H54 (cell line): ENCODE results near the gene HOXC6.

Source experiments
- DNase-seq: peaks from one replicate; pipeline ENCODE4 v3.0.0; 2011; ENCODE audit warnings: low spot score, mixed read lengths; ENCODE audit not compliant: insufficient read length
- FAIRE-seq: peaks from 3 replicates; lab custom pipeline; 2011; peaks lifted over from hg19 to GRCh38; lab: Jason Lieb, UNC
- POLR2A ChIP-seq: IDR thresholded peaks from 2 replicates; pipeline ENCODE4 v1.6.1; 2011; ENCODE audit warnings: low read depth, mild to moderate bottlenecking, low read length

The HOXC6 gene

DNA sequence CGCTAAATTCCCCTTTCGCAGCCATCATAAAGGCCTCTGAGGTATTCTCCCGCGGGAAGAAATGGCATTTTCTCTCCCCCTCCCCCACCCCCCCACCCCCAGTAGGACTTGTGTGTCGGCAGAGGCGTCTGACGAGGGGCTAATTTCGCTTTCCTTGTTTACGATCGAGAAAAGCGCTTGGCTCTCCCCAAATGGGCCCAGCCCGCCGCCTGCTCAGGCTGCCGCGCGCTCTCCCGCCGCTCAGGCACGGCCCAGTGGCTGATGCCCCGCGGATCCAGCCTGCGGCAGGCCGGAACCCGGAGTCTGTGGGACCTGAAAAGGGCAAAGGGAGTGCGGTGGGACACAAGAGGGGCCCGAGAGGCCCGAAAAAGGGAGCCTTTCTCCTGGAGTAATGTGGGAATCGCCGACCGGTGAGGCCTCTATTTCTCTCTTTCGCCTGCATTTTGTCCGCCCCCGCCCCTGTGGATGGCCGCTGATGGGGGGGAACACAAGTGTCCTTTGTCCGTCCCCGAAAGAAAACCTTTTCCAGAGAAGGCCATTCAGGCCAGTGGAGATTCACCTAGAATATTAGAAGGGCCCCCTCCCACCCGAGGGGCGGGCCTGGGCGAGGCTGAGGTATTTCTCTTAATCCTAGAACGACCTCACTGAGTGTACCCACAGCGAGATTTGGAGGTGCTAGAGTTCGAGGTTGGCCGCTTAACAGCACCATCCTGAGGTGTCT lies 9.0 kb upstream of the HOXC6 start:
- FAIRE-seq (no peak), DNase-seq (no peak)
- TF ChIP-seq POLR2A, result no peak

DNA sequence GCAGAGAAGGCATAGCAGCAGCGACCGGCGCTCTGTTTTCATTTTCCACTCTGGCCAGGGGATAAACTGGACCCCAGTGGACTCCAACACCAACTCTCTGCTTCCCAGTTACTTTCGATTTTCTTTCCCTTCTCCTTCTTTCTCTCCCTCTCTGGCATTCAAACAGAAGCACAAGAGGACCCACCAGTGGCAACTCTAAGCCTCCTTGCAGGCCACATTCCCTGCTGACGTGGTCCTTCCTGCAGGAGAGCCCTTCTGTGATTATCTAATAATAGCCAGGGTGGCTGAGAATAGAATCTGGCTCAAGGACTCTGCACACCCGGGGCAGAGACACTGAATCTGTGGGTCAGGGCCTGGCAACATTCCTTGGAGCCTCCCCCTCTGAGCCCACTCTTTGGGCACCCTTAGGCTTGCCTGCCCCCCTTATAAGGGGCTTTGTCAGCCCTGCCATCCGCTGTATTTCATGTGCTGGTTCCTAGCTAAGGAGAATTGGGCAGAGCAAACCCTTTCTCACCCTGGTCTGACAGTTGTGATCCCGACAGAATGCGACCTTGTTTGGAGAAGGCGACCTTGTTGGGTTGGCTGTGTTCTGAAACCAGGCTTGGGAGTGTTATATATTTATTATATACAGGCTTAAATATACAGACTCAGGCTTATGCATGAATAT lies 8.2 kb upstream of the HOXC6 start:
- no peak for TF ChIP-seq POLR2A

DNA sequence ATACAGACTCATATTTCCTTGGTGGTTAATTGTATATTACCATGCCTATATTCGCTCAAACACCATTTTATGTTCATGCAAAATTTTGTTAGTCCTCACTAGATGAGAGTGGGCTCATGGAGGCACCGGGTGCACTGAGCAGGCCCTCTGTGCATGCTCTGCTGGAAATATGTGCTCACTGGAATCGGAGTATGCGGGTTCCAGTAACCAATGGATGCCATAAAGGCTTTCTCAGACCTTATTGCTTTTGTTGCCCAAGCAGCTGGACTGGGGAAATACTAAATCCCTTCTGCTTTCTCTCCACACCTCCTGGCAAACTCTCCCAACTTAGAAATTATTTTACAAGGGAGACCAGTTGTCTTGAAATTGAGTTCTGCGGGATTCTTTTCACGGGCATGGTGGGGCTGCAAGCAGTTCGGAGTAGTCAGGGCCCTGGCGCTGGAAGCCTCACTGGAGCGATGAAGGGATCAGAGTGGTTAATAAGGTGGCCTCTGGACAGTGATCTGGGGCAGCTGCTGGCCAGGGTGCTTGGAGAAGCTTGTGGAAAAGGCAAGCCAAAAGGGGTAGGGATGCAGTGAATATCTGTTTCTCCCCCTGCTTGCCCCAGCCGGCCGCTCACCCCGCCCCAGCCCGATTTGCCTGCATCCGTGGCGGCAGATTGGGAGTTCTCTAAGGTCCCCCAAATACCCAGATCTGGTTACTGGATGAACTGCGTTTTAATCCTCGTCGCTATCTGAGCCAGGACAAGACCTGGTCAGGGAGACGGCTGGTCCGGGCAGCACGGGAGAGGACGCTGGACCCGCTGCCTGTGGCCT lies 7.4 kb upstream of the HOXC6 start:
- no peak for FAIRE-seq

More for the DNA sequence above, 8.2 kb upstream of the HOXC6 start:
- FAIRE-seq, result no peak
- no peak for DNase-seq

DNA sequence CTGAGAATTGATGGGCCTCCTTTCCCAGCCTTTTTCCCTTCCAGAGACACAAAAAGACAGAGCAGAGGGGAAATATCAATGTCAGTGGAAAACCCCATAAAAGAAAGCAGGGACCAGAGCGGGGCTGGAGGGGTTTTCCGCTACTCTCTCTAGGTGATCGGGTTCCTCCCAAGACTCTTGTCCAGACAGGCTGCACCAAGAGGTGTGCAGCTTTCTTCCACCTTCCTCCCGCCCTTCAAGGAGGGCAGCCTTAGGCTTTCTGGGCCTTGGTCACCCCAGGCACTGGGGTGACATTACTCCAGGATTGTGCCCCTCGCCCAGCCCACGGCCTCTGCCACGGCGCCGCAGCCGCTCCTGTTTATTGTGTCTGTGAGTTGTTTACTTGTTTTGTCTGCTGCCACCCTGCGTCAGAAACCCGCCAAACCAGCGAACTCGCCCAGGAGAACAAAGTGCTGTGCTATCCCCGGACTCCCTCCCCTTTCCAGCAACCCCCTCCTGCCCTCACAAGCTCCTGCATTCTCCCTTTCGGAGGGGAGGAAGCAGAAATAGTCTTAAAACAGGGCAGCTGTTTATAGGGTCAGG lies 6.7 kb upstream of the HOXC6 start:
- TF ChIP-seq POLR2A, result no peak
- FAIRE-seq (no peak), DNase-seq (no peak)

More for the DNA sequence above, 7.4 kb upstream of the HOXC6 start:
- TF ChIP-seq POLR2A, result no peak
- DNase-seq, result no peak

DNA sequence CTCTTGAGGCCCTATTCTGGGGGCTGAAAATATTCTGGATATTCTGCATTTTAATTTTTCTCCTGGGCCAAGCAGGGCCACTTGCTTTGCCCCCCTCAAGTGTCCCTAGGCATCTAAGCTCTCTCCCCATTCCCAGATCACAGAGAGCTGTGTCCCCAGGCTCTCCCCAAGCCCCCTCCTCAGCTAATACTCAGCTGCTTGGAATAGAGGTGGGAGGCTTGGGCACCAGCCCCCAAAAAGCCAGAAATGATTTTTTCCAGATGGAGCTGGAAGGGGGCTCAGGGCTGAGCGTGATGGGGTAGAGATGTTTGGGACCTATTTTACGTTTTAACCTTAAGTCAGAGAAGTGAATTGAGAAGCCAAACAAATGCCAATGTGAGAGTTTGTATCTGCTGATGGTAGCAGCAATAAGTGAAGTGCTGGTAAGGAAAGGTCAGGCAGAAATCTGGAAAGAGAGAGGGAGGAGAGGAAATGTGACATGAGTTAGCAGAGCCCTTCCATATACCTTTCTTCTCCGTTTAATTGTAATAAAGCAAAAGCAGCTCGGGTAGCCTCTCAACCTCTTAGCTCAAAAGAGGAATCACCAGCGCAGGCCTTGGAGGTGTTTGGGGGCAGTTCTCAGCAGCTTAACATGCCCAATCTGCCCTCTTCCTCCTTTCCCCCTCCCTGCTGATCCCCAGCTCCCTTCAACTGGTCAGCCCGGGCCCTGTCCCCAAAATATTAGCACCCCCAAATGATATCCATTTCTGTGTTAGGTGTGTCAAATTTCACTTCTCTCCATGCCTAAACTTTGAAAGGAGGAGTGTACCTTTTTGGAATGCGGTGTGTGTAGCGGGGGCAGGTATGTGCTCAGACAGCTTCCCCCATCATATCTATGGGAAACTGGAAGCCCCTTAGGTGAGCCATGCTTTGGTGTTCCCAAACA lies 5.0 kb upstream of the HOXC6 start:
- FAIRE-seq (no peak), DNase-seq (no peak)
- no peak for TF ChIP-seq POLR2A

DNA sequence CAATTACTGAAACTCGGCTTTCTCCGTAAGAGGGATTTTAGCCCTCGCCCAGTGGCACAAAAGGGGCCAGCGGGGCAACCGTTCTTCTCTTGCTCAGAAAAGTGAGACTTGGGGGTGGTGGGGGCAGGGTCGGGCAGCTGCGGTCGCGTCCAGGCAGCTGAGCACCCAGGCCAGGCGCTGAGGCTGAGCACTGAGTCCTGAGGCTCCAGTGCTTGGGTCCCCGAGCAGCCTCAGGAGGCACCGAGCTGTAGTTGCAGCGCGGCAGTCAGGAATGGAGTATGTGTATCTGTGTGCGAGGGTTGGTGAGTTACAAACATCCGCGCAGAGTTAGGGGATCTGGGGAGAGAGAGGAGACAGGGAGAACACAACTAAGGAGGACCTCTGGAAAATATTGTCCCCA lies 4.1 kb upstream of the HOXC6 start:
- FAIRE-seq (no peak), DNase-seq (no peak)
- no peak for TF ChIP-seq POLR2A

DNA sequence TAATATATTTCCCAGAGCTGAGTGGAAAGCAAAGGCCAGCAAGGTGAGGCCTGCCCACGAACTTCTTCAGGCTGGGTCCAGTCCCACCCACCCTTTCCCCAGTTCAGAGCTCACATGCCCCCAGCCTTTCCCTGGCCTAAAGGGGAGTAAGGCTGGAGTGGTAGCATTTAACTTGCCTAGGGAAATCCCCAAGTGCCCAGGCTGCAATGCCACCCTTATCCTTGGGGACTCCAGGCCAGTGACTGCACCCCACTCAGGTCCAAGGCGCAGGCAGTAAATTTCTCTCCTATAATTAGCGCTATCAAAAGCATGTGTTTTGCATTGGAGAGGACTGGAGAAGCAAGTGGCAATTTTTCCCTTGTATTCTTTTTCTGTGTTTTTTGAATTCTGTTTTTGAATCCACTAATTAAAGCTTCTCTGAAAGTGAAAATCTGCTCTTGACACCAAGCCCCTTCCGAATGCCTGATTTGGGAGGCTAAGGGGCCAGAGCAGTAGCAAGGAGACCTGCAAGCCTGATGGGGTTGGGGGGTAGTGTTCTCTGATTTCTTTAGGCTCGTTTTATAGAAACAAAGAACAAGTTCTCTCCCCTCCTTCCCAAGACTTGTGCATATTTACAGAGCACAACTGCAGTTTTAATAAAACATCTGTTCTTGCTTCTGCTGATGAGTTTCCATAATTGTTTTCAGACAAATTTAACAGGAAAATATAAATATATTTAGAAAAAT lies 3.5 kb upstream of the HOXC6 start:
- TF ChIP-seq POLR2A, result no peak
- FAIRE-seq (no peak), DNase-seq (no peak)

DNA sequence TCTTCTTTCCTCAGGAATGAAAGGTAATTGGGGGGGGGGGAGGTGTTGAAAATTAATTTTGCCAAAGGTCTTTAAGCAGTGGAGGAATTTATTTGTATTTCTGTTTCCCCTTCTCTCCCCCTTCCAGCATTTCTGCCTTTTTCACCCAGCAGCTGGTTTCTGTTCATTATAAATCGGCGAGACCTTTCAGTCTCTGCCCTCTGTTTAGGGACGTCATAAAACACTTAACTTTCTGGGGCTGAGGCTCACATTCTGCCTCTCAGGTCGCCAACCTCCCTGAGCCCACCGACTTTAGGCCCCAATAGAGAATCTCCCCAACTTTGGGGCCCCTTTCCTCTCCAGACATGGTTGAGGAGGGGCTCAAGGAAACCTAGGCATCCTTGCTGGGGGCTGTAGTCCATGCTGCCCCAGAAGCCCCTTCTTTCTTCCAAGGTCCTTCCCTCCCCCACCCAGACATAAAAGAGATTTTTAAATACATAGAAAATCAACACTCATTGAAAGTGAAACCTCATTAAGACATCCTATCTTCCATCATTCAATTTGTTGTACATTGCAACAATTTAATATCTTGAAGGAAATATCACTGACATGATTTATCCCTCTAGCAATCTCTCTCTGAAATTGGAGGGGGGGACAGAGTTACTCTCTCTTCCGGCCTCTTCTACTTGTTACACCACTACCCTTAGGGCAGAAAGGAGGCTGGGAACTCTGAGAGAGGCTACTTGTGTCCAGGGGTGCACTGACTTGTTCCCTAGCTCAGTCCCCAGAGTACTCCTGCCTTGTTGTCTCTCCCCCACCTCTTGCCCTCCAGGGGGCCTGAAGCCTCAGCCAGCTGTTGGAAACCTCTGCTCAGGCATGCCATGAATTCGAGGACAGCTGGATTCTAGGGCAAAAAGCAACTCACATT lies 2.5 kb upstream of the HOXC6 start:
- FAIRE-seq (no peak), DNase-seq (no peak)
- no peak for TF ChIP-seq POLR2A

DNA sequence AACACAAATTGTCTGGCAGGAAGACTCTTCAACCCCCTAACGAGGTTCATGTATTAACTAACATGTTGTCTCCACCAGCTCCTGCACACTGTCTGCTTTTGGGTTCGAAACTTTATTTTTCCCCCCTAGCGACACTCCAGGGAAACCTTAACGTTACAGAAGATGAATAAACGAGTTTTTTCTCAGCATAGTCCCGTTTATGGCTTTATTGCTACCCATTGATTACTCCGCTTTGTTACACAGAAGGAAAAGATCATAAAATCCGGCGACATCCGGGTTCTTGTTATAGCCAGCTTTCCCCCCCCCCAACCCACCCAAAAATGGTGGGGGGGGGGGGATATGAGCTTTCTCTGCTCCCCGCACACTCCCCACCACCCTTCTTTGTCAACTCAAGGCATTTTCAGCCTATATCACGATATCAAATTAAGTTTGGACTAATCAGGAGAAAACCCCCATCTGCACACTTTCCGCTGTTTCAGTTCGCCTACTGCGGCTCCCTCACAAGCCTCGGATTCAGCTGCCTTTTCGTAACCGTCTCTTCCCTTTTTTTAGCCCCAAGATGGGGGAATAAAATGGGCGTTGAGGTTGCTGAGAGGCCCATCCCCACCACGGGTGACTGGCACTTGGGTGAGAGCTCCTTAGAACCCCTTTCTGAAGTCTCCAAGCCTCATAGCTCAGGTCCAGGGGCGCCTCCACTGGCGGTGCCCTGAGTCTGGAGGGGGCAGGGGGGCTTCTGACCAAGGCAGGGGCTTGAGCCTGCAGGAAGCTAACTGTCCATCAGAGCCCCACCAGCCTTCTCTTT lies 1.4 kb upstream of the HOXC6 start:
- no peak for TF ChIP-seq POLR2A
- FAIRE-seq (no peak), DNase-seq (no peak)

DNA sequence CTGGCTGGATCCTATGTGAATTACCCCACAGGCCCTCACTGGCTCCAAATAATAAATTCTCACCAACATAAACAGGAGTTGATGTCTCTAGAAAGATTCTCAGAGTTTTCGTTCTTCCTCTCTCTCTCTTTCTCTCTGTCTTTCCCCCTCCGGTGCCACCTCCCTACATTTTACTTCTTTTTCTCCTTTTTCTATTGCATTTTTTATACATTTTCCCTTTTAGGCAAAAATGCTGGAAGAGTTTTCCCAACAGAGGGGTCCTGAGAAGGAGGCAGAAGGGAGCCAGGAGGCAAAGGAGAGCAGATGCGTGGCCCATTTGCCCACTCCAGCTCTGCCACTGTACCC lies 826 bp upstream of the HOXC6 start:
- DNase-seq (no peak), FAIRE-seq (no peak)
- no peak for TF ChIP-seq POLR2A

DNA sequence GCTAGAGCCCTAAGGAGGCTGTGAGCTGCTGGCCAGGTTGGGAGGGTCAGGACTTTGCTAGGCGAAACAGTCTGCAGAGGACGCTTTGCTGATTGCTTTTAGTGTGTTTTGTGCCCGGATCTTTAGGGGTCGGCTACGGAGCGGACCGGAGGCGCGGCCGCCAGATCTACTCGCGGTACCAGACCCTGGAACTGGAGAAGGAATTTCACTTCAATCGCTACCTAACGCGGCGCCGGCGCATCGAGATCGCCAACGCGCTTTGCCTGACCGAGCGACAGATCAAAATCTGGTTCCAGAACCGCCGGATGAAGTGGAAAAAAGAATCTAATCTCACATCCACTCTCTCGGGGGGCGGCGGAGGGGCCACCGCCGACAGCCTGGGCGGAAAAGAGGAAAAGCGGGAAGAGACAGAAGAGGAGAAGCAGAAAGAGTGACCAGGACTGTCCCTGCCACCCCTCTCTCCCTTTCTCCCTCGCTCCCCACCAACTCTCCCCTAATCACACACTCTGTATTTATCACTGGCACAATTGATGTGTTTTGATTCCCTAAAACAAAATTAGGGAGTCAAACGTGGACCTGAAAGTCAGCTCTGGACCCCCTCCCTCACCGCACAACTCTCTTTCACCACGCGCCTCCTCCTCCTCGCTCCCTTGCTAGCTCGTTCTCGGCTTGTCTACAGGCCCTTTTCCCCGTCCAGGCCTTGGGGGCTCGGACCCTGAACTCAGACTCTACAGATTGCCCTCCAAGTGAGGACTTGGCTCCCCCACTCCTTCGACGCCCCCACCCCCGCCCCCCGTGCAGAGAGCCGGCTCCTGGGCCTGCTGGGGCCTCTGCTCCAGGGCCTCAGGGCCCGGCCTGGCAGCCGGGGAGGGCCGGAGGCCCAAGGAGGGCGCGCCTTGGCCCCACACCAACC lies 1.5 kb downstream of the HOXC6 start:
- no peak for DNase-seq
- TF ChIP-seq POLR2A, result no peak
- no peak for FAIRE-seq
